ENCODE data around the gene HCN4.

- TF ChIP-seq CTCF (IDR thresholded peaks at IDR 0.05): no peak
- TF ChIP-seq POLR2A (IDR thresholded peaks at IDR 0.05; ENCODE audit: low read depth): no peak
Measured at GRCh38 chr15:73295630-73296286, 73.0 kb downstream of the HCN4 start.

All from esophagus muscularis mucosa (tissue), 3 donors.